Liver (tissue), 9 donors: Measurements from ENCODE around the gene TMEM165. TPM values are rescaled to one million over a fixed set of nuclear protein-coding genes. Genes with fewer than 3 reads are reported as not detected.

Source experiments
- DNase-seq: peaks from one replicate; pipeline ENCODE4 v3.0.0-alpha.2; 2017; ENCODE audit warnings: low spot score
- H3K27ac ChIP-seq, 2 donors: one replicate each; pipeline ENCODE4 v1.7.0; 2013; ENCODE audit warnings: inconsistent platforms in 2 of 2, low read length in 2 of 2, control low read depth in 1 of 2, low read depth in 1 of 2, mild to moderate bottlenecking in 1 of 2
- H3K27me3 ChIP-seq, 4 donors: one replicate each; pipeline versions ENCODE4 v1.6.1 to v1.7.0; 2013; ENCODE audit warnings: low read length in 3 of 4, inconsistent platforms in 1 of 4, mild to moderate bottlenecking in 1 of 4, moderate library complexity in 1 of 4; ENCODE audit not compliant: control insufficient read depth in 4 of 4, insufficient read depth in 4 of 4
- H3K36me3 ChIP-seq, 4 donors: one replicate each; pipeline versions ENCODE4 v1.6.1 to v1.7.0; 2013; ENCODE audit warnings: low read length in 3 of 4, mild to moderate bottlenecking in 3 of 4, low read depth in 1 of 4, moderate library complexity in 1 of 4; ENCODE audit not compliant: control insufficient read depth in 4 of 4, insufficient read depth in 3 of 4
- H3K4me1 ChIP-seq, 4 donors: one replicate each; pipeline versions ENCODE4 v1.6.1 to v1.7.0; 2013; ENCODE audit warnings: low read length in 3 of 4, mild to moderate bottlenecking in 3 of 4, moderate library complexity in 1 of 4; ENCODE audit not compliant: control insufficient read depth in 4 of 4, insufficient read depth in 4 of 4
- H3K4me3 ChIP-seq, 3 donors: one replicate each; pipeline versions ENCODE4 v1.6.1 to v1.7.0; 2013; ENCODE audit warnings: low read length in 3 of 3, control low read depth in 1 of 3, low read depth in 1 of 3, mild to moderate bottlenecking in 1 of 3
- H3K9ac ChIP-seq, 2 donors: one replicate each; pipeline ENCODE4 v1.7.0; 2013; ENCODE audit warnings: low read length in 2 of 2, mild to moderate bottlenecking in 2 of 2, moderate library complexity in 2 of 2, control low read depth in 1 of 2, low read depth in 1 of 2
- H3K9me3 ChIP-seq, 4 donors: one replicate each; pipeline versions ENCODE4 v1.6.1 to v1.7.0; 2013; ENCODE audit warnings: low read length in 3 of 4; ENCODE audit not compliant: control insufficient read depth in 4 of 4
- FOXA1 ChIP-seq: IDR thresholded peaks from 2 replicates; pipeline ENCODE4 v1.6.1; 2016; ENCODE audit warnings: antibody characterized with exemption
- FOXA2 ChIP-seq: IDR thresholded peaks from 2 replicates; pipeline ENCODE4 v1.6.1; 2016; ENCODE audit warnings: antibody characterized with exemption
- GABPA ChIP-seq, 2 donors: IDR thresholded peaks in 1 of 2; conservative IDR thresholded peaks in 1 of 2; 2 replicates each; pipeline ENCODE4 v1.6.1; 2016; ENCODE audit warnings: antibody characterized with exemption in 2 of 2, mild to moderate bottlenecking in 1 of 2, moderate library complexity in 1 of 2
- HNF4G ChIP-seq: IDR thresholded peaks from 2 replicates; pipeline ENCODE4 v1.6.1; 2016; ENCODE audit warnings: antibody characterized with exemption
- NR2F2 ChIP-seq: IDR thresholded peaks from 2 replicates; pipeline ENCODE4 v1.6.1; 2016; ENCODE audit warnings: antibody characterized with exemption
- RAD21 ChIP-seq, 2 donors: IDR thresholded peaks; 2 replicates each; pipeline ENCODE4 v1.6.1; 2016; ENCODE audit warnings: antibody characterized with exemption in 2 of 2, mild to moderate bottlenecking in 2 of 2
- REST ChIP-seq: IDR thresholded peaks from 2 replicates; pipeline ENCODE4 v1.6.1; 2016; ENCODE audit warnings: antibody characterized with exemption, mild to moderate bottlenecking
- RXRA ChIP-seq, 2 donors: IDR thresholded peaks; 2 replicates each; pipeline ENCODE4 v1.6.1; 2017 to 2018; ENCODE audit warnings: antibody characterized with exemption in 2 of 2, mild to moderate bottlenecking in 1 of 2
- SP1 ChIP-seq: IDR thresholded peaks from 2 replicates; pipeline ENCODE4 v1.6.1; 2018; ENCODE audit warnings: antibody characterized with exemption, mild to moderate bottlenecking
- TAF1 ChIP-seq: conservative IDR thresholded peaks from 2 replicates; pipeline ENCODE4 v1.6.1; 2016; ENCODE audit warnings: antibody characterized with exemption, mild to moderate bottlenecking
- WGBS: extraction: QIAGEN DNeasy Blood & Tissue Kit; methylation state at CpG from one replicate; pipeline ENCODE4 v1.1.7; 2013; 5-methylcytosine and 5-hydroxymethylcytosine counted together
- polyA plus RNA-seq, 2 donors: library from polyadenylated mRNA; stranded (reverse) in 1 of 2; unstranded in 1 of 2; fragments of 200-250 nt in 1 of 2; fragments of >200 nt in 1 of 2; fragmentation: Nextera tagmentation in 1 of 2; extraction: Ambion mirVana in 1 of 2; gene quantifications; one replicate each; pipeline versions ENCODE4 v1.2.1 to v1.2.3, GENCODE V29; 2013 to 2015
- total RNA-seq, 2 donors: library from RNA; depleted of rRNA; stranded (reverse); fragments of >200 nt; gene quantifications; one replicate each; pipeline ENCODE4 v1.2.3, GENCODE V29; 2014
- TF ChIP-seq, protein P1 (sequence below): IDR thresholded peaks from 2 replicates; pipeline ENCODE4 v1.6.1; 2016; ENCODE audit warnings: antibody characterized with exemption
- TF ChIP-seq, protein P2 (sequence below): IDR thresholded peaks from 2 replicates; pipeline ENCODE4 v1.6.1; 2016; ENCODE audit warnings: antibody characterized with exemption
- donor health status: healthy.
- donor health status: healthy.
- donor health status: healthy.
- donor health status: healthy.
- donor health status: healthy.

The TMEM165 gene
- total and polyA plus RNA-seq, 4 donors = 16.4 to 42.1 (median 29.1) TPM

DNA sequence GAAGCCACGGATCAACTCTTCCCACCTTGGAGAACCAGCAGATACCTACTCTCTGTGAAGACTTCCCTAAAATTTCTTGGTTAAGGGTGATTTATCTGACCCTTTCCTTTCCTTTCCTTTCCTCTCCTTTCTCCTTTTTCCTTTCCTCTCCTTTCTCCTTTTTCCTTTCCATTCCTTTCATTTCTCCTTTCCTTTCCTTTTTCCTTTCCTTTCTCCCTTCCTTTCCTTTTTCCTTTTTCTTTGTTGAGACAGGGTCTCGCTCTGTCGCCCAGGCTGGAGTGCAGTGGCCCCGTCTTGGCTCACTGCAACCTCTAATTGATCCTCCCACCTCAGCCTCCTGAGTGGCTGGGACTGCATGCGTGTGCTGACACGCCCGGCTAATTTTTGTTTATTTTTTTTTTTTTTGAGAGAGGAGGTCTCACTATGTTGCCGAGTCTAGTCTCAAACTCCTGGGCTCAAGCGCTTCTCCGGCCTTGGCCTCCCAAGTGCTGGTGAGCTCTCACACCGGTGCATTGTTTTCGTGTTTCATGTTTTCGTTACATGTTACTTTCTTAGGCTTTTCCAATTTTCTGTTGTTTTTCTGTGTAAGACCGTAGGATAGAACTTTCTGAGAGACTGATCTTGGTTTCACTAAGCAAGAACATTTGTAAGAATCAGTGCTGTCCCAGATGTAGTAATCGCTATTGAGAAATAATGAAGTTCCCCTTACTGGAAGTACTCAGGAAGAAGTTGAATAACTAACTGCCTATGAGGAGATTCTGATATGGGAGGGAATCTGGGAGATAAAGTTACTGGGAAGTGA, 2.0 kb downstream of the TMEM165 start:
- WGBS = 73% methylated on average over 15 of the region's 15 CpGs
- Histone ChIP-seq H3K27ac (peak overlapping the region; percentile 86 to 93), H3K4me1 (peaks cover 5 to 17% (median 11%) of the 10 kb centered on the region in 4 donors), H3K9ac (peak overlapping the region; percentile 55 to 75), H3K9me3 (no peaks in the 10 kb centered on the region), H3K4me3 (peak overlapping the region in 2 of 3 donors; percentile 26 to 98), H3K36me3 (peaks cover 0 to 3% (median under 1%) of the 10 kb centered on the region in 4 donors), H3K27me3 (no peaks in the 10 kb centered on the region)
- no peak for DNase-seq
- no peak for TF ChIP-seq NR2F2
- TF ChIP-seq SP1 = no peak
- no peak for TF ChIP-seq TAF1

- Histone ChIP-seq H3K27me3 (no peaks in the 10 kb centered on the region), H3K4me3 (peak overlapping the region in 1 of 3 donors; percentile 11), H3K9me3 (no peaks in the 10 kb centered on the region), H3K9ac (no peak overlapping the region), H3K27ac (peak overlapping the region in 1 of 2 donors; percentile 23), H3K36me3 (peaks cover 0 to 5% (median under 1%) of the 10 kb centered on the region in 4 donors), H3K4me1 (peaks cover 5 to 17% (median 11%) of the 10 kb centered on the region in 4 donors)
- no peak for TF ChIP-seq FOXA1
- DNase-seq = no peak
- WGBS = 73% methylated on average over 1 of the region's 1 CpG
Observed at GRCh38 chr4:55398461-55398860, 2.7 kb downstream of the TMEM165 start.

GRCh38 chr4:55398966-55399365, 3.2 kb downstream of the TMEM165 start:
- H3K4me1 ChIP-seq = peaks cover 5 to 17% (median 11%) of the 10 kb centered on the region in 4 donors
- no peaks in the 10 kb centered on the region for H3K9me3 ChIP-seq
- no peak for DNase-seq
- H3K4me3 ChIP-seq = no peak overlapping the region
- H3K36me3 ChIP-seq = peaks cover 0 to 5% (median 2%) of the 10 kb centered on the region in 4 donors
- H3K9ac ChIP-seq = no peak overlapping the region
- no peaks in the 10 kb centered on the region for H3K27me3 ChIP-seq
- 77% methylated on average over 3 of the region's 3 CpGs for WGBS
- H3K27ac ChIP-seq = no peak overlapping the region
- no peak for TF ChIP-seq REST
- TF ChIP-seq TAF1 = no peak
- TF ChIP-seq RAD21 (IDR thresholded peaks at IDR 0.05) = no peak
- TF ChIP-seq, protein P1, sequence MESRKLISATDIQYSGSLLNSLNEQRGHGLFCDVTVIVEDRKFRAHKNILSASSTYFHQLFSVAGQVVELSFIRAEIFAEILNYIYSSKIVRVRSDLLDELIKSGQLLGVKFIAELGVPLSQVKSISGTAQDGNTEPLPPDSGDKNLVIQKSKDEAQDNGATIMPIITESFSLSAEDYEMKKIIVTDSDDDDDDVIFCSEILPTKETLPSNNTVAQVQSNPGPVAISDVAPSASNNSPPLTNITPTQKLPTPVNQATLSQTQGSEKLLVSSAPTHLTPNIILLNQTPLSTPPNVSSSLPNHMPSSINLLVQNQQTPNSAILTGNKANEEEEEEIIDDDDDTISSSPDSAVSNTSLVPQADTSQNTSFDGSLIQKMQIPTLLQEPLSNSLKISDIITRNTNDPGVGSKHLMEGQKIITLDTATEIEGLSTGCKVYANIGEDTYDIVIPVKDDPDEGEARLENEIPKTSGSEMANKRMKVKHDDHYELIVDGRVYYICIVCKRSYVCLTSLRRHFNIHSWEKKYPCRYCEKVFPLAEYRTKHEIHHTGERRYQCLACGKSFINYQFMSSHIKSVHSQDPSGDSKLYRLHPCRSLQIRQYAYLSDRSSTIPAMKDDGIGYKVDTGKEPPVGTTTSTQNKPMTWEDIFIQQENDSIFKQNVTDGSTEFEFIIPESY = no peak
- TF ChIP-seq FOXA2 = no peak
- TF ChIP-seq GABPA (IDR thresholded peaks at IDR 0.05 in 1 of 2, conservative IDR thresholded peaks at IDR 0.05 in 1 of 2) = no peak
- TF ChIP-seq, protein P2, sequence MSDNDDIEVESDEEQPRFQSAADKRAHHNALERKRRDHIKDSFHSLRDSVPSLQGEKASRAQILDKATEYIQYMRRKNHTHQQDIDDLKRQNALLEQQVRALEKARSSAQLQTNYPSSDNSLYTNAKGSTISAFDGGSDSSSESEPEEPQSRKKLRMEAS = no peak
- no peak for TF ChIP-seq RXRA (IDR thresholded peaks at IDR 0.05)
- TF ChIP-seq HNF4G = no peak
